Mammary epithelial cell (primary cell): Measurements from ENCODE around the gene CTF1.

Experiments used
- CTCF ChIP-seq, 2 donors: IDR thresholded peaks in 1 of 2; conservative IDR thresholded peaks in 1 of 2; 2 replicates each; pipeline ENCODE4 v1.5.1; 2011 to 2012; ENCODE audit warnings: inconsistent platforms in 2 of 2, low read length in 2 of 2, mild to moderate bottlenecking in 2 of 2, control low read depth in 1 of 2, low read depth in 1 of 2; ENCODE audit not compliant: insufficient read depth in 1 of 2; ENCODE audit errors: extremely low read depth in 1 of 2
- EZH2 ChIP-seq: IDR thresholded peaks from 2 replicates; pipeline ENCODE4 v1.6.1; 2012; ENCODE audit warnings: low read length, inconsistent platforms, borderline replicate concordance

GRCh38 chr16:30858111-30858495, 38.3 kb upstream of the CTF1 start:
- no peak for TF ChIP-seq CTCF (conservative IDR thresholded peaks at IDR 0.05 in 1 of 2, IDR thresholded peaks at IDR 0.05 in 1 of 2; ENCODE audit: extremely low read depth in 1 of 2, insufficient read depth in 1 of 2, low read depth in 1 of 2, low read length in 2 of 2)
- no peak for TF ChIP-seq EZH2
